NB4 (cell line): Measurements from ENCODE around the gene STAP2.

ENCODE experiments used
- DNase-seq: peaks from one replicate; pipeline ENCODE4 v3.0.0; 2010; ENCODE audit warnings: low read depth
- H3K4me3 ChIP-seq: one replicate; pipeline ENCODE4 v1.5.1; 2011; ENCODE audit warnings: mild to moderate bottlenecking, low read depth, low read length, moderate library complexity
- MYC ChIP-seq: IDR thresholded peaks from 2 replicates; pipeline ENCODE4 v1.6.1; 2011; ENCODE audit warnings: low read depth, low read length
- POLR2A ChIP-seq: IDR thresholded peaks from 2 replicates; pipeline ENCODE4 v1.6.1; 2011; ENCODE audit warnings: mild to moderate bottlenecking; ENCODE audit not compliant: insufficient read length; ENCODE audit errors: extremely low read depth
- TF ChIP-seq, protein P1 (sequence below): IDR thresholded peaks from 2 replicates; pipeline ENCODE4 v1.6.1; 2011; ENCODE audit warnings: low read depth, low read length
- TF ChIP-seq, protein P2 (sequence below): IDR thresholded peaks from one replicate; pipeline ENCODE4 v1.5.1; 2012; ENCODE audit warnings: low read depth, low read length

Gene STAP2

DNA sequence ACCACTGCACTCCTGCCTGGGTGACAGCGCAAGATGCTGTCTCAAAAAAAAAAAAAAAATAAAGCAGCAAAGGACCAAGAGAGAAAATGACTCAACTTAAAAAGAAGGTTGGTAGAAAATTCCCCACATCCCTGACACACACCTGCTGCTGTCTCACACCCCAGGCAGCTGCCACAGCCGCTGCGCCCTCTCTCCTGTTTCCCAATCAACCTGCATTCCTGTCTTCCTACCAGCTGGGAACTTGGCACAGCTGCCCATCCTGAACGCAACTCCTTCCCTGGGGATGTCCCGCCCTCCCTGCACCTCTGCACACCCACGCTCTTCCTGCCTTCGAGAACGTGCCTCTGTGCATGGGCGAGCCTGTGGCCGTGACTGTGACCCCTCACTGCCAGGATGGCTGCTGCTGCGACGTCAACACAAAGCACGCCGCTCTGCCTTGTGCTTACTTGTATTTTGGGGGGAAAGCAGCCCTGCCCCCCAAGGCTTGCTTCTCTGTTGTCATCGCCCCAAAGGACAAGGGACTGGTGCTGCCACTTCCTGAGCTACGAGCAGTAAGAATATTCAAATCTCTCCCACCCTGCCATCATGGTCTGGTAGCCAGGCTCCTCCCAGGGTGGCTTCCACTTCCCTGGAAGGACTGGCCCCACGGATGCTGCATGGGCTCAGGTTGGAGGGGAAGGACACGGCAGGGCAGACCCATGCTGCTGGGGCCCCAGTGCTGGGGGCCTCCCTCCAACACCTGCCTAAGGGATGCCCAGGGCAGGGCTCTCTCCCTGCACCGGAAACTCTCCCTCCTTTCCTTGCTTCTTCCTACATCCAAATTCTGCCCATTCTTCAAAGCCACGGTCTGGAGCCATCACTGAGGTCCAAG, 41.0 kb upstream of the STAP2 start:
- H3K4me3 ChIP-seq = no peak overlapping the region
- no peak for DNase-seq
- TF ChIP-seq POLR2A (no peak), MYC (no peak)
- TF ChIP-seq, protein P1, sequence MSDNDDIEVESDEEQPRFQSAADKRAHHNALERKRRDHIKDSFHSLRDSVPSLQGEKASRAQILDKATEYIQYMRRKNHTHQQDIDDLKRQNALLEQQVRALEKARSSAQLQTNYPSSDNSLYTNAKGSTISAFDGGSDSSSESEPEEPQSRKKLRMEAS = no peak
- TF ChIP-seq, protein P2, sequence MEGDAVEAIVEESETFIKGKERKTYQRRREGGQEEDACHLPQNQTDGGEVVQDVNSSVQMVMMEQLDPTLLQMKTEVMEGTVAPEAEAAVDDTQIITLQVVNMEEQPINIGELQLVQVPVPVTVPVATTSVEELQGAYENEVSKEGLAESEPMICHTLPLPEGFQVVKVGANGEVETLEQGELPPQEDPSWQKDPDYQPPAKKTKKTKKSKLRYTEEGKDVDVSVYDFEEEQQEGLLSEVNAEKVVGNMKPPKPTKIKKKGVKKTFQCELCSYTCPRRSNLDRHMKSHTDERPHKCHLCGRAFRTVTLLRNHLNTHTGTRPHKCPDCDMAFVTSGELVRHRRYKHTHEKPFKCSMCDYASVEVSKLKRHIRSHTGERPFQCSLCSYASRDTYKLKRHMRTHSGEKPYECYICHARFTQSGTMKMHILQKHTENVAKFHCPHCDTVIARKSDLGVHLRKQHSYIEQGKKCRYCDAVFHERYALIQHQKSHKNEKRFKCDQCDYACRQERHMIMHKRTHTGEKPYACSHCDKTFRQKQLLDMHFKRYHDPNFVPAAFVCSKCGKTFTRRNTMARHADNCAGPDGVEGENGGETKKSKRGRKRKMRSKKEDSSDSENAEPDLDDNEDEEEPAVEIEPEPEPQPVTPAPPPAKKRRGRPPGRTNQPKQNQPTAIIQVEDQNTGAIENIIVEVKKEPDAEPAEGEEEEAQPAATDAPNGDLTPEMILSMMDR = no peak

DNA sequence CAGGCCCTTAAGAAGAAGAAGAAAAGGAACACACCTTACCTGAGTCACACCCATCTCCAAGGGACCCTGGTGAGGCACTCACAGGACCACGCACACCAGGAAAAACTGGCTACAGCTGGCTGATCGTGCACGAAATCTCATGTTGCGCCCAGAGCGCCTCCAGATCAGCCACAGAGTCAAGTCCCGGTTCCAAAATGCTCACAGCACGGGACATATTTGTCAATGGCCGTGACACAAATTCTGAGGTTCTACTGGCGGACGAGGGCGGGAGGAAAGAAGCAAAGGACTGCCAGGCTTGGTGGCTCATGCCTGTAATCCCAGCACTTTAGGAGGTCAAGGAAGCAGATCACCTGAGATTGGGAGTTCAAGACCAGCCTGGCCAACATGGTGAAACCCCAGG, 40.3 kb upstream of the STAP2 start:
- TF ChIP-seq, protein P1 = no peak
- no peak for TF ChIP-seq POLR2A
- TF ChIP-seq, protein P2 = no peak
- DNase-seq = no peak
- no peak overlapping the region for H3K4me3 ChIP-seq

DNA sequence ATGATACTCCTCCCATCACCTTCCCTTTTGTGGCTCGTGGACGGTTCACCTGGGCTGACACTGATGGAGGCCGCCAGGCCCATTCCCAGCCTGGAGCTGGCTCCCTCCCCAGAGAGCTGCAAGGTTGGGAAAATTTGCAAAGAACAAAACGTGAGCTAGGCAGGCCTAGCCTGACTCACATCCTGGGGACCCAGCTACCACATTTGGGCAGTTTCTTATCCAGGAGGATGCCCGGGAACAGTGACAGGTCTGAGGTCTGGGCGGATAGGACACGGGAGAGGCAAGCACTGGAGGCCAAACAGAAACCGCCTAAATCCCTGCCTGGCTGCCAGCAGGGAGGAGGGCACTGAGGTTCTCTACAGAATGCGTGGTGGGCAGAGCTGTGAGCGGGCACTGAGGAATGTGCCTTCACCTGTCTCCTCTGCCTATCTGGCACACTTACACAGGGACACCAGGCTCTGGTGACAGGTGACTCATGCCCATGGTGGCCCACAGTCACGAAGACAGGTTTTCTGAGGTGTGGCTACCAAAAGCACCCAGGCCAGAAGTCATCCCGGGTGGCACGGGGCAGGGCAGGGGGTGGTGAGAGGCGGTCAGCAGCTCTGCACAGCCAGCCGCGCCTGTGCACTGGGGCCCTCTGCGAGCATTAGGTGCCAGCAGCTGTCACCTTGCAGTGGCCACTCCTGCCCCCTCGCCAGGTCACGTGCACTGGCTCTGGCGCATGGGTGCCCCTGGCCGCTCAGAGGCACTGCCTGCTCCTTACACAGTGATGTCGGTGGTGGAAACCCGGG, 38.6 kb upstream of the STAP2 start:
- no peak overlapping the region for H3K4me3 ChIP-seq
- no peak for DNase-seq
- TF ChIP-seq POLR2A (no peak), MYC (no peak)
- TF ChIP-seq, protein P2 = no peak
- TF ChIP-seq, protein P1 = no peak

DNA sequence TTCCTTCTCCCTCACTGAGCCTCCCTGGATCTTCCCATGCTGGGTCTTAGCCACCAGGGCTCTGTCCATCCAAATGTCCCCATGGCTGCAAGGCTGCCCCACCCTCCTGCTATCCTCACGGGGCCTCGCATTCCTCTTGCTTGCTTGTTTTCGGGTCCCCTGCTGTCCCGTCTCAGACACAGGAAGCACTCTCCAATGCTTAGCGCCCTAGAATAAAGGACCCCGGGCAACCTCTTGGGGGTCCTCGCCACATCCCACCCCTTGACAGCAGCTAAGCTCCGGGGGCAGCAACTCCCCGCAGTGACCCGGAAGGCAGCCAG, 38.0 kb upstream of the STAP2 start:
- no peak overlapping the region for H3K4me3 ChIP-seq
- DNase-seq = no peak
- TF ChIP-seq, protein P1 = no peak
- TF ChIP-seq POLR2A (no peak), MYC (no peak)
- TF ChIP-seq, protein P2 = no peak

DNA sequence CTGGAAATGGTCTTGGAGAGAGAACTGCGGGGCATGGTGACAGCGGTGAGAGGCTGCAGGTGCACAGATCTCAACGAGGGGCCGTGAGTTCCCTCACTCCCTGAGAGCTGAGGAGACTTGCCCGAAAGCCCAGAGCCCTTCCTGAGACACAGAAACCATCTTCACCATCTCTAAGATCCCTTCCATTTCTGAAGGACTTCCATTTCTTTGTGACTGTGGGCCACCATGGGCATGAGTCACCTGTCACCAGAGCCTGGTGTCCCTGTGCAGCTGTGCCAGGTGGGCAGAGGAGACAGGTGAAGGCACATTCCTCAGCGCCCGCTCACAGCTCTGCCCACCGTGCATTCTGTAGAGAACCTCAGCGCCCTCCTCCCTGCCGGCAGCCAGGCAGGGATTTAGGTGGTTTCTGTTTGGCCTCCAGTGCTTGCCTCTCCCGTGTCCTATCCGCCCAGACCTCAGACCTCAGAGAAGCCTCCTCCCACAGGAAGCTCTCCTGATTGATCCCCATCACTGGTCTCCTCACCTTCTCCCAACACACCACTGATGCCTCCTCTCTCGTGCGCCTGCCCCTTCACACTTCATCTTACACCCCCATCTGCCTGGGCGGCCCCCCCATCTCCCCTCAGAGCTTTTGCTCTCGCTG, 37.5 kb upstream of the STAP2 start:
- DNase-seq = no peak
- H3K4me3 ChIP-seq = no peak overlapping the region
- TF ChIP-seq POLR2A (no peak), MYC (no peak)
- TF ChIP-seq, protein P1 = no peak
- TF ChIP-seq, protein P2 = no peak
